Activated gamma-delta T cell (primary cell): ENCODE results near the gene GNG11.
"Not testable (repeated sequence)": the region's sequence is repeated elsewhere in the genome, so short reads cannot be mapped to it uniquely, and the experiment has no call there.

Experiments
- DNase-seq: peaks from one replicate; lab custom pipeline; 2025; lab: John Stamatoyannopoulos, UW
- total RNA-seq, 2 donors: gene quantifications; one replicate each; lab custom pipeline; 2026; lab: John Stamatoyannopoulos, UW

Gene GNG11
- total RNA-seq, result 0 to 0.31 reads per million in 2 donors

GRCh38 chr7:93921607-93922566, at the start of gene GNG11:
Gene GNG11 (plus strand): TSS chr7:93921735. CDS start chr7:93922138, 403 bp downstream.
- DNase-seq, result no peak

- DNase-seq, result no peak
These were observed 47.4 kb upstream of the GNG11 start for GRCh38 chr7:93873998-93874574.

GRCh38 chr7:93877742-93878141, 43.8 kb upstream of the GNG11 start:
- no peak for DNase-seq

DNA sequence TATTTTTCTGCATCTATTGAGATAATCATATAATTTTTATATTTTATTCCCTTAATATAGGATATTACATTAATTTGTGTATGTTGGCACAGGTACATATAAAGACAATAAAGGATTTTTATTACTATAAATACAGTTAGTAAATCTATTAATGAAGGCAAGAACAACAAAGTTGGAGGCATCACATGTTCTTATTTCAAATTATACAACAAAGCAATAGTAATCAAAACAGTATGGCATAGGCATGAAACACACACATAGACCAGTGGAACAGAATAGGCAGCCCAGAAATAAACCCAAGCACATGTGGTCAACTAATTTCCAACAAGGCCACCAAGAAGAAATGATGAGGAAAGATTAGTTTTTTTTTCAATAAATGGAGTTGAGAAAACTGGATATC, 42.2 kb upstream of the GNG11 start:
- no peak for DNase-seq

GRCh38 chr7:93882468-93882867, 39.1 kb upstream of the GNG11 start:
- DNase-seq, result no peak

- DNase-seq, result no peak
These were observed 38.2 kb upstream of the GNG11 start for GRCh38 chr7:93883078-93883916.

- no peak for DNase-seq
These were observed 37.6 kb upstream of the GNG11 start for GRCh38 chr7:93883917-93884345.

DNA sequence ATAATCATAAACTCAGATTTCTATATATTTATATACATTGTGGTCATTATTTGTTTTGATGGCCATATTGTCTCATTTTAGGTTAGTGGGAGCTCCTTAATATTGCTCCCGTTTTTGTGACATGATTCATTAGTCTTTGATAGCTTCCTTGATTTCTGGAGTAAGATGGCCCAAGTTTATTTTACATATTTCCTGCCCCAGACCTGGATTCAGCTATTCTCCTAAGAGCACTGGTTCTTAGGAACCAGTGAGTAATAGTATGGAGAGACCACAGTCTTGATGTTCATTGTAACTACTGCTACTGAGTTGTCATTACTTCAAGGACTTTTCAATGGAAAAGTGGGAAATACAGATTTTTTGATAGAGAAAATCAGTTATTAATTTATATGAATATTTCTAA, 37.0 kb upstream of the GNG11 start:
- no peak for DNase-seq

- no peak for DNase-seq
These were observed 32.3 kb upstream of the GNG11 start for GRCh38 chr7:93889261-93889660.

DNA sequence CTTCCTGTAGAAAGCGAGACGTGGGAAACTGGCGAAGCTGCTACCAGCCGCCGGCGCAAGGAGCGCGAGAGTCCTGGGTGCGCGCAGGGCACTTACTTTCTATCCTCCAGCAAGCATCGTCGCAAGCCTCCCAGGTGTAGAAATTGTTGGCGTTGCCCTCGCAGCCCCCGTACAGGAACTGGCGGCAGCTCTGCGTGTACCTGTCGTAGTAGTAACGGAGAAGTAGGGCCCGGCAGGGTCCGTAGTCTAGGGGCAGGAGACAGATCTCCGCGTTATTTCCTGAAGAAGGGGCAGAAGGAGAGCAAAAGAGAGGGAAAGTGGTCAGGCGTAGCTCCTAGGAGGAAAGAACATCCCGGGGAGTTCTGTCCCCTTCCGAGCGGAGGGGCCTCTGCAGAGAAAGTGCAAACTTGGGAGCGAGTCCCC, 31.5 kb upstream of the GNG11 start:
- no peak for DNase-seq

DNA sequence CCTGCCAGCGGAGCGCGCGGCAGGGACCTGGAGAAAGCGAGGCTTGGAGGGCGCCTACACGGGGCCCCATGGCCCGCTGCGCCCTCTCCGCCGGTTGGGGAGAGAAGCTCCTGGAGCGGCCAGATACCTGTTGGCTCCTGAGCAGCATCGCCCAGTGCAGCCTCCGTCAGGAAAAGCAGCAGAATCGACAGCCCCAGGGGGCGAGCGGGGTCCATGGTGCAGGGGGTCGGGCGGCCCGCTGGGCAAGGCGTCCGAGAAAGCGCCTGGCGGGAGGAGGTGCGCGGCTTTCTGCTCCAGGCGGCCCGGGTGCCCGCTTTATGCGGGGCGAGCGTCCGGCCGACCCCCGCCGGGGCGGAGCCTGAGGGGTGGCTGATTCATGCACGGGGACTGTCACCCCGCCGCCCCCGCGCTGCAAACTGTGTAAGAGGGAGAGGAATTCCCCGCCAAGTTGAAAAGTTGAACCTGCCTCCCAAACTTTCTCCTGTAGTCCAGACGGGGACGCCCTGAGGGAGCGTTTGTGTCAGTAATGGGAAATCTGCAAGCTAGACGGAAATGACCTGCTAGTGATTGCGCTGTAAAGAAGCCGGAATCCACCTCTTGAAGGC, 31.0 kb upstream of the GNG11 start, which contains the start of gene TFPI2:
TFPI2 (minus strand) TSS at position 290 of the 605 bp plus-strand sequence; CDS start at position 215, 75 bp downstream.
- no peak for DNase-seq

DNA sequence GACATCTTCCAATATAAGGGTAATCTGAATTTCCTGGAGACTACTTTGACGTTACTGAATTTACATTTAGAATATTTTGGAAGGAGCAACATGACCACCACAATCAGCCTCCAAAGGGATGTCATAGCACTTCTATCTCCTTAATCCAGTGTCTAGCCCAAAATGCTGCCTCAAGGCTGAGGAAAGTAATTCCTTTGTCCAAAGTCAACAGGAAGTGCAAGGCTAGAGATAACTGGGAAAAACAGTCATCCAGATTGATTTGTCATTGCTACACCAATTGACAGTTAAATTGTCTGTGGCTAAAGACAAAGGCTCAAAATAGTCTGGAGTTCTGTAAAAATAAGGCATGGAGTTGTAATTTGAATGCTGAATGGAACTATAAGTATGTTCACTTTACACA, 27.1 kb upstream of the GNG11 start:
- no peak for DNase-seq

DNA sequence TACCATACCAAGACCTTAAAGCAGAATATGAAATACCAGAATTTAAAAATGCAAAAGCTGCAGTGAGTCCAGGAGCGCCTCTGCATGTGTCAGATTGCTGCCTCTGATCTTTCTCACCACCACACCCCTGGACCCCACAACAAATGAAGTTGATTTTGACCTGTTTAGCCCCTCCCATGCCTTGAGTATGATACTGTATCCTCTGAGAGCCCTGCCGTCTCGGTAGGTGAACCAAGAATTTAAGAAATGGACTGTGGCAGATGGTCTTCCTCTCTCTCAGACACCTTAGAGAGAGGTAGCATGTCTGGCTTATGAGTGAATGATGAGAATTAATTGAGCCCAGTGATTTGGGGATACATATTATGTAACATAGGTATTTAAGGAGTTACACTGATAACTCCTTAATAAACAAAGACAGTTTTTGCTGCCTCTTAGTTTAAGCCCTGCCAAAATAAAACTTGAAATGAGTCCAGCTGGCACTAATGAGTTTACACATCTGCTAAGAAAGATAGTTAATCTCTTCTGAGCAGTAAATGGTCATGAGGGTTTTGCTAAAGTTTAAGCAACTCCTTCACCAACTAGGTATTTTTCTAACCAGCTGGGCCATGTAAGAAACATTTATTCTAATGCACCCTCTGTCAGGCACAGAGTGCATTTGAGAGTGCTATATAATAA, 26.4 kb upstream of the GNG11 start:
- DNase-seq, result no peak

GRCh38 chr7:93895859-93896600, 25.5 kb upstream of the GNG11 start:
- no peak for DNase-seq

DNA sequence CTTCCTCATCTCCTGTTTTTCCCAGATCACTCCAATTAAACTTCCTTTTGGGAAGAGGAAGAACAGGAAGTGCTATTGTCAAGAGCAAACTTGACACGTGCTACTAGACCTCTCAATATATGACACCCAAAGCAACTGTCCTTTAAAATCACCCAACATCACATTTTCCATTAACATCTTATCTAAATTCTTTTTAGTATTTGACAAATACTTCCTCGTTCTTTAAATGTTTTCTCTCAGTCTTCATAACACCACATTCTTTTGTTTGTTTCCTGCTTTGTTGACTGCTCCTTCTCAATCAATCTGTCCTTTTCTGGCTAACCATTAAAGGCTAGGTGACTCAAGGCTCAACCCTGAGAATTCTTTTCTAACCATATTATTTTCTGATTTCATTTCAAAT, 23.9 kb upstream of the GNG11 start:
- no peak for DNase-seq

DNA sequence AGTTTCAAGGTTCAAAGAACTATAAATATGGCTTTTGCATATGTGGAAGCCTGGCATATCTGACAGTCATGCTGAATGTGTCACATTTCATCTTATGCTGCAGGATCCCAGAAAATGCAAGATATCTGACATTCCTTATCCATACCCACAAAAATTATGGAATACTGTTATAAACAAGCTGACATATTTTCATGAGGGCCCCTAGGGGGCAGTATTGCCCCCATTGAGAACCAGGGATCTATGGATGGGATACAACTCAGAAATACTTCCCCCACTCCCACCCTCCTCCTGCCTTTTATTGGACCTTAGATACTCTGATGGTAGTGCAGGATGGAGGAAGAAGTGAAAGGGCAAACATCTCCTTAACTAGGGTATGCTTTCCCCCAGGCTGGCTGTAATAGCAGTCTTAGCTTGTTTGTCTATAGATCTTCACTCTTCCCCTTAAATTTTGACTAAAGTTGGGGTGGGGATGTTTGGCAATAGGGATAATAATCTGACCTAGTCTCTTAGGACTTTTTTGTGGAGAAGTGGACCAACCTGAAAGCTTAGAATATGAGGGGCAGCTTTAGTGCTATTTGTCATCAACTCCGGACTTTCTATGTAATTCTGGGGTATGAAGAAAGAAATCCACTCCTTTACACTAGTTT, 18.6 kb upstream of the GNG11 start:
- no peak for DNase-seq

DNA sequence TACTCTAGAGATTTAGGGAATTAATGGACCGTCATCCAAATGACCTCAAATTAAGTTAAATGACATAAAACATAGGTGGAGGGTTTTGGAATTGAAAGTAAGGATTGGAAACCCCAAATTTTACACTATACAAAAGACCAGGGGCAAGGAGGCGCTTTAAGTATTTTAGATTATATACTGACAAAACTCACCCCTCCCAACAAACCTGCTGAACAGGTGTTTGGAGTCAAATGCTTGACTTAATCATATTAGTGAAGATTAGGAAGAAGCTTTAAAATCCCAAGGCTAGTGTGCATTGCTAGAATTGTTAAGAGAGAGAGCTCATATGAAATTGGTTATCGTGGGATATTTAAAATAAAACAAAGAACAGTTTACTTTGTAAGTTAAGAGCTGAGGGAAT, 15.3 kb upstream of the GNG11 start, which contains the start of gene GNGT1:
GNGT1 (plus strand) TSS at position 301 of the 400 bp plus-strand sequence. CDS start 180 bp downstream, outside the sequence.
- no peak for DNase-seq

DNA sequence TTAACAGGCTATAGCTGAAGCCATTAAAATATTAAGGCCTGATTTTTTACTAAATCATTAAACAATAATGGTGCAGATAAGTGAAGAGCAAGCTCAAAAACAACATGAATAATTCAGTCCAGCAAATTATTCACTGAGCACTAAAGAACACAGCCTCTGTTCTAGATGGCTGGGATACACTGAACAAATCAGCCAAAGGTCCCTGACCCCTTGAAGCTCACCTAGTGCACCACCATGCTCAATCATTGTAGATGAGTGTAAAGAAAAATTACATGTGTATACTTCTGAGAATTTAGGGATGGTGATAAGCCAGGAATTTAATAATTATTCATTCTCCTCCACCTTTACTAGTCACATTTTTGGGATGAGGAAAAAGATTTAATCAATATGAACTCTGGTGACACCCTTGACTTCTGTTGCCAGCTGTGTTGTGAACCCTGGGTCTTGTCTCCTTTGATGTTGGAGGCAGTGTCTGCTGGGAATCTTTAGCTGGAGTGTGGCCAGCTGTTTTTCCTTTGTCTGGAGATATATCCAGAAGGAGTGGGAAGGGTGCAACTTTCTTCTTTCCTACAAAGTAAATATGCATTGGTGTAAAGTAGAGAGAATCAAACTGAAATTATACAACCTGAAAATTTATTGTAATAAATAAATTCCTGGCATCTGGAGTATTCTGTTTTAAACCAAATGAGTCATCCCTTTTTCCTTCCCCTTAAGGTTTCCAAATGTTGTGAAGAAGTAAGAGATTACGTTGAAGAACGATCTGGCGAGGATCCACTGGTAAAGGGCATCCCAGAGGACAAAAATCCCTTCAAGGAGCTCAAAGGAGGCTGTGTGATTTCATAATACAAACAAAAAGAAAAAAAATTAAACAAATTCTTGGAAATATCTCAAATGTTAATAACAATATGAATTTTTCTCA, 11.2 kb upstream of the GNG11 start:
- no peak for DNase-seq

- DNase-seq, result not testable (repeated sequence)
These were observed 10.3 kb upstream of the GNG11 start for GRCh38 chr7:93911242-93911641.
